GM12801 (cell line): ENCODE results near the gene USP37.

ENCODE experiments used
- CTCF ChIP-seq: IDR thresholded peaks from one replicate; pipeline ENCODE4 v1.5.1; 2011; ENCODE audit warnings: control low read depth; ENCODE audit not compliant: insufficient read length; ENCODE audit errors: extremely low read depth

USP37 gene

DNA sequence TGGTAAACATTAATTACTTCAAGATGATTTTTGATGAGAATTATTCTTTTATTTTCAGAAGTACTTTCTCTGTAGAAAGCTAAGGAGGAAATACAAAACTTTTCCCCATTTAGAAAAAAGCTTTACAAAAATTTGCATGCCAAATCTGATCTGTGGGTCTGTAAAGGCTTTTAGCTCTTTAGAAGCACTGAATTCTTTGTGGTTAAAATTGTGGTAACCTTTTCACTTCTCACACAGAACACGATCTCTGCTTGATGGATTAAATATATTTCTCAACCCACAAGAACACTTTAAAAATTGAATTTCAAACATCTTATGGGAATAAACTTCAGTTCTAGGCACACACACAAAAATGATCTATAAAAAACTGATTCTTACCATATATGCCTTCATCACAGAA, 85.5 kb downstream of the USP37 start:
- no peak for TF ChIP-seq CTCF

DNA sequence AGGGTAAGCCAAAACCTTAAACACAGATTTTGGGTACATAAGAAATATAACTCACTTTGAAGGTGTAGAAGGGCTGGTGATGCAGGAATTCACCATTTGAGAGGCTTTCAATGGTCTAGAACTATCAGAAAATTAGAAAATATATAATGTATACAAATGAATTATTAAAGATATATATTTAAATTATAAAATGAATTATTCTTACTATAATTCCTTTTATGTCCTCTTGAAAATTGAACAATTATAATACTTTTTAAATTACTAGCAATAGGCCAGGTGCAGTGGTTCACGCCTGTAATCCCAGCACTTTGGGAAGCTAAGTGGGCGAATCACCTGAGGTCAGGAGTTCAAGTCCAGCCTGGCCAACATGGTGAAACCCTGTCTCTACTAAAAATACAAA, 88.6 kb downstream of the USP37 start:
- TF ChIP-seq CTCF = no peak

GRCh38 chr2:218478544-218478943, 89.6 kb downstream of the USP37 start:
- TF ChIP-seq CTCF = no peak

- no peak for TF ChIP-seq CTCF
Observed at GRCh38 chr2:218477247-218477646, 90.9 kb downstream of the USP37 start.

GRCh38 chr2:218476676-218477075, 91.5 kb downstream of the USP37 start:
- TF ChIP-seq CTCF = no peak

DNA sequence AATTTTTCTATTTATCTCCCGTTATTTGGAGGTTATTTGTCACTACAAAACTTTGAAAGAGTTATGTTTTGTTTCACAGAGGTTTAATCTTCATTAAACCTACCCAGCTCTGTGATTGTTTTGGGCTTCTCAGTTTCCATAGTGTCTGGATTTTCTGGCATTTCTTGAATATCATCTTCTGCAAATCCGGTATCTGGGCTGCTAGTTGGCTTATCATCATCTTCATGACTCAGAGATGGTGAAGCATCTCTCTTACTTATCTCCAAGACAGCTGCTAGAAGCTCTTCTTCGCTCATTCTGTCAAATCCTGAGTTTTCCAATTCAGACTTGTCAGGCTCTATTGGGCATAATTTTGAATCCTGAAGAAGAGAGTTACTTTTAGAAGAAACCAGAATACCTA, 93.6 kb downstream of the USP37 start:
- TF ChIP-seq CTCF = no peak

- TF ChIP-seq CTCF = no peak
Observed at GRCh38 chr2:218472988-218473387, 95.2 kb downstream of the USP37 start.

DNA sequence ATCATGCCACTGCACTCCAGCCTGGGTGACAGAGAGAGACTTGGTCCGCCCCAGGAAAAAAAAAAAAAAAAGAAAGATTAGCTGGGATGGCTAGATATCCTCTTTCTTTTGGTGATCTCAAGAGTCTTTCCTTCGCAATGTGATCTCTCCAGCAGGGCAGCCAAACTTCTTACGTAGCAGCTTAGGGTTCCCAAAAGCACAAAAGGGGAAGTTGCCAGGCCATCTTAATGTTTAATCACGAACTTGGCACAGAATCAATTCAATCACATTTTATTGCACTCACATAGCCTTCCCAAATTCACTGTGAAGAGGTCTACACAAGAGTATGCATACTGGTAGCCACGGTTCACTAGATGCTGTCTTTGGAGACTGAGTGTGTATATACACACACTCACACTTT, 96.2 kb downstream of the USP37 start:
- TF ChIP-seq CTCF = no peak
